Hematopoietic multipotent progenitor cell treated with erythropoietin and hydrocortisone succinate and interleukin-3 and kit ligand, for 4 days (in vitro differentiated cells): Measurements from ENCODE around the gene LRP1B.
"Not testable (repeated sequence)": the region's sequence is repeated elsewhere in the genome, so short reads cannot be mapped to it uniquely, and the experiment has no call there.

Source experiments
- DNase-seq: peaks from one replicate; pipeline ENCODE4 v3.0.0-alpha.2; 2015

The LRP1B gene

GRCh38 chr2:140472676-140473075, 1658.1 kb downstream of the LRP1B start:
- DNase-seq, result no peak

DNA sequence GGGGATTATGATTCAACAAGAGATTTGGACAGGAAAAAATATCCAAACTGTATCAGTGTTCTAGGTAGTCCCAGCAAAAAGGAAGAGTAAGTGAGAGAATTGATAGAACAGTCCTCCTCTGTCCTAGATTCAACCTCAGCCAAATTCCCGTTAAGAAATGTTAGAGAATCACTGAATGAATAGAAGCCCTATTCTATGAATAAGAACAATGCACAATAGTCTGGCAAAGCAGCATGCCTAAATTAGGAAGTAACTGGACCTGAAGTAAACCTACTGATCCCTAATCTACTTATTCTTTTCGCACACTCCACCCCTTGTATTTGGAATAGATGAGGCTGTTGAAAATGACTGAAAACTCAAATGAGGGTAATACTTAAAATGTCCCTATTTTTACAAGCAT, 1665.5 kb downstream of the LRP1B start:
- no peak for DNase-seq

- DNase-seq, result no peak
Measured at GRCh38 chr2:140462990-140463389, 1667.8 kb downstream of the LRP1B start.

- no peak for DNase-seq
Measured at GRCh38 chr2:140457483-140457882, 1673.3 kb downstream of the LRP1B start.

- no peak for DNase-seq
Measured at GRCh38 chr2:140455315-140455714, 1675.5 kb downstream of the LRP1B start.

- DNase-seq, result no peak
Measured at GRCh38 chr2:140454717-140455116, 1676.1 kb downstream of the LRP1B start.

DNA sequence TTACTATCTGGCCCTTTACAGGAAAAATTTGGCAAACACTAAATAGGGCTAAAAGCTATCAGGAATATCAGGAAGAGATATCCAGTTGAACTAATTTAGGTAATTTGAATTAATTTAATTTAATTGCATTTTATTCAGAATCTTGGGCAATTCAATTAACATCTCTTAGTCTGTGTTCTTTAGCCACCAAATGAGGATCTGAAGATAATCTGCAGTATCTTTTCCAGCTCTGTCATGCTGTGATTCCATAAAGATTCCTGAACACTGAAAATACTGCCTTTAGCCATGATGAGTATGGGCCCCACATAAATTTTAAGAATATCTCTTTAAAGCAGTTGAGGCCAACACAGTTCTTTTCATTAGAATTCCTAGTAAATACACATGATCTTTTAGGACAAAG, 1679.5 kb downstream of the LRP1B start:
- DNase-seq, result no peak

- no peak for DNase-seq
Measured at GRCh38 chr2:140442319-140442718, 1688.5 kb downstream of the LRP1B start.

- no peak for DNase-seq
Measured at GRCh38 chr2:140440815-140441214, 1690.0 kb downstream of the LRP1B start.

GRCh38 chr2:140436936-140437335, 1693.9 kb downstream of the LRP1B start:
- no peak for DNase-seq

GRCh38 chr2:140427033-140427432, 1703.8 kb downstream of the LRP1B start:
- DNase-seq, result not testable (repeated sequence)

DNA sequence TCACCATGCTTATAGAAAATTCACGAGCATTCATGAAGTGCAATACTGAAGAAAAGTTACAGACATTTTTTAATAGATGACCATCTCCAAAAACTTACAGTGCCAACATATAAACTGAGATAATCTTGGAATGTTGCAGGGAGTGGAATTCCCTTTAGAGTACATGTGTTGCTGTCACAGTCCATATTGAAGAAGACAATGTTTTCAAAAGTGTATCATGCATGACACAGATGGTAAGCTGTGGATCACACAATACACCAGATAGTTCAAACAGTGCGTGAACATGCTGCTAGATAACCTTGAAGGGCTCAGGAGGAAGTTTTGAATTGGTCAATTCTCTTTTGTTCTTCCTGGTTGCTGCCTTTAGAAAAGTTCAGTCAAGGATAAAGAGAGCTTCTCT, 1706.3 kb downstream of the LRP1B start:
- no peak for DNase-seq

DNA sequence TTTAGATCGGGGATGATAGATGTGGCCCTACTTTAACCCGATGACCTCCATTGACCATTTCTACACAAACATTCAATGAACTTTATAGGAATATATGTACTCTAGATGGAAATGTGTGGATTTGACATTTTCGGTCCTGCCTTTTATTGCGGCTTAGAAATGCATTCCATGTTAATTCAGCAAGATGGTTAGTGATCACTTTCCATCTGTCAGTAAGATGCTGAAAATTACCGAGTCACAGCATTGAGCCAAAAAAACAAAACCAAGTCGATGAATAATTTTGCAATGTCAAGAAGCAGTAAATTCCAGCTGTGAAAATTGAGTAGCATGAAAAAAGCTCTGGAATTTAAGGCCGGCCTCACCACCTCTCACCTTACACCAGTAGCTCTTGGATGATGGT, 1708.1 kb downstream of the LRP1B start:
- DNase-seq, result no peak

DNA sequence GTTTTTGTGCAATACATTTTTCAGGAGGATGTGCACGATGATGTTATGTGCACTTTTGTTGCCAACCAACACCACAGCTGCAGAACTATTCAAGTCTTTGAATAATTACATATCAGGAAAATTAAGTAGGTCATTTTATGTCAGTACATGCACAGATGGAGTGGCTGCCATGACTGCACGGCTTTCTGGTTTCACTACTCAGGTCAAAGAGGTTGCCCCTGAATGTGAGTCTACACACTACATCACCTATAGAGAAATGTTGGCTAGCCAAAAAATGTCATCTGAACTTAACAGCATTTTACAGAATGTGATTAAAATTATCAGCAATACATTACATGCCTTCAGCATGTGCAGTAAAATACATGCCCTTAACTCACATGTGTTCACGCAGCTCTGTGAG, 1713.3 kb downstream of the LRP1B start:
- no peak for DNase-seq

DNA sequence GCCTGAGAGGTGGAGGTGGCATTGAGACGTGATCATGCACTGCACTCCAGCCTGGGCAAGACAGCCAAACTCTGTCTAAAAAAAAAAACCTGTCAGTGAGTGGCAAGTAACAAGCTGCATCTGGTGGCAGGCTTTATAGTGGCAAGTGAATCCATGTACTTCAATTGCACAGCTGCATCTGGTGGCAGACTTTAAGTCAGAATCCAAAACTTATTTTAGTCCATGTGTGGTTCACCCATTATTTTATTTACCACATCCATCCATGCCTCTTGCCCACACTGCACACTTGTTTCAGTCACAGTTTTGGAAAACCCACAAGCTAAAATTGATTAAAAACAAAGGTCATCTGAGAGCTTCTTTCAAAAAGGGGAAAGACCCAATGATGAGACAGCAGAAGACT, 1714.2 kb downstream of the LRP1B start:
- no peak for DNase-seq

DNA sequence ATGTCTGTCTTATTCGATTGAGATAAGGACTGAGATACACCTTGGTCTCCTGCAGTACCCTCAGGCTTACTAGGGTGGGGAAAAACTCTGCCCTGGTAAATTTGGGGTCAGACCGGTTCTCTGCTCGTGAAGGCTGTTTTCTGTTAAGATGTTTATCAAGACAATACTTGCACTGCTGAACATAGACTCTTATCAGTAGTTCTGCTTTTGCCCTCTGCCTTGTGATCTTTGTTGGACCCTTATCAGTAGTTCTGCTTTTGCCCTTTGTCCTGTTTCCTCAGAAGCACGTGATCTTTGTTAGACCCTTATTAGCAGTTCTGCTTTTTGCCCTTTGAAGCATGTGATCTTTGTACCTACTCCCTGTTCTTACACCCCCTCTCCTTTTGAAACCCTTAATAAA, 1715.8 kb downstream of the LRP1B start:
- DNase-seq, result peak; percentile 55

GRCh38 chr2:140410695-140411094, 1720.1 kb downstream of the LRP1B start:
- DNase-seq, result no peak

GRCh38 chr2:140401056-140401455, 1729.8 kb downstream of the LRP1B start:
- no peak for DNase-seq

GRCh38 chr2:140392824-140393223, 1738.0 kb downstream of the LRP1B start:
- no peak for DNase-seq

DNA sequence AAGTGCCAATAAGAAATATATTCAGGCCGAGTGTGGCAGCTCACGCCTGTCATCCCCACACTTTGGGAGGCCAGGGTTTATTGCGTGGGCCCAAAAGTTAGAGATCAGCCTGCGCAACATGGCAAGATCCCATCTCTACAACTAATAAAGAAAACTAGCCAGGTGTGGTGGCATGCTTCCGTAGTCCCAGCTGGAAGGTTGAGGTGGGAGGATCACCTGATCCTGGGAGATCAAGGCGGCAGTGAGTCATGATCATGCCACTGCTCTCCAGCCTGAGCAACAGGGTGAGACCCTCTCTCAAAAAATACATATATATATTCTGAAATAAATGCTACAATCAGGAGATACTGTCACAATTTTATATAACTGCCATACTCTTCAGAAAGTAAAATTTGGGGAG, 1745.9 kb downstream of the LRP1B start:
- no peak for DNase-seq

- no peak for DNase-seq
Measured at GRCh38 chr2:140383781-140384180, 1747.0 kb downstream of the LRP1B start.

DNA sequence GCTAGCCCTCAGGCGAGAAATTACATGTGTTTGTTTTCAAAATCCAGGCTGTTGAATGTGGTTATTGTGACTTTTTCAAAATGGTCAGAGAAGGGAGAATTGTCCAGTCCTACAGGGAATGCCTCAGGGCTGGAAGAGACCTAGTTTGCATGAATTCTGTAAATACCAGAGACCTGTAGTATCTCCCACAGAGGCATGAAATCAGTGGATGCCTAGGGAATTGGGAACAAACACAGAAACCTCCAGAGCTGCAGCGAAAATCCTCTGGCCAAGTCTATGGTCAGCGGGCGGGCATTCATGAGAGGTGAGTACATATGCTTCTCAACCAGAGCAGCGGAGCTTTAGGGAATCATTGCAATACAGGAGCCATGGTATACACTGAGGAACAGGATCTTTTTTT, 1754.1 kb downstream of the LRP1B start:
- no peak for DNase-seq

GRCh38 chr2:140363131-140363530, 1767.7 kb downstream of the LRP1B start:
- DNase-seq, result no peak

DNA sequence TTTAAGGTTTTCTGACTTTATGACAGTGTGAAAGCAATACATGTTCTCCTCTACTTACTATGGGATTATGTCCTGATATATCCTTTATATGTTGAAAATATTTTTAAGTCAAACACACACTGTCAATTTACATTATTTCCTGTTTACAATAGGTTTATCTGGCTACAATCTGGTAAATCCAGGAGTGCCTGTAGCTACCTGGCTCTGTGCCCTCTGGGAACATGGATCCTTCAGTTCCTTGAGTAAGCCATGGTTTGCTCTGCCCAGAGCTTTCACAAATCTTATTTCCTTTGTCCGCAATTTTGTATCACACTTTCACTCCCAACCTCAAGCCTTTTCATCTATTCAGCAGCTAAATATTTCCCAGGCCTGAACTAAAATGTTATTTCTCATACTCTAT, 1768.5 kb downstream of the LRP1B start:
- DNase-seq, result no peak

GRCh38 chr2:140359056-140359771, 1771.6 kb downstream of the LRP1B start:
- DNase-seq, result no peak
